Ishikawa (cell line): ENCODE measurements around the gene STXBP1.

Experiments used
- CEBPB ChIP-seq: IDR thresholded peaks from 2 replicates; pipeline ENCODE4 v1.6.1; 2012
- EGR1 ChIP-seq: IDR thresholded peaks from 2 replicates; pipeline ENCODE4 v1.6.1; 2012
- EP300 ChIP-seq: IDR thresholded peaks from 2 replicates; pipeline ENCODE4 v1.6.1; 2012; ENCODE audit warnings: borderline replicate concordance
- FOXM1 ChIP-seq: IDR thresholded peaks from 2 replicates; pipeline ENCODE4 v1.6.1; 2012; ENCODE audit warnings: low read depth, borderline replicate concordance
- RAD21 ChIP-seq: IDR thresholded peaks from 2 replicates; pipeline ENCODE4 v1.6.1; 2012; ENCODE audit warnings: low read depth
- TCF12 ChIP-seq: IDR thresholded peaks from 2 replicates; pipeline ENCODE4 v1.6.1; 2012; ENCODE audit warnings: low read depth
- TEAD4 ChIP-seq: IDR thresholded peaks from 2 replicates; pipeline ENCODE4 v1.6.1; 2012
- YY1 ChIP-seq: IDR thresholded peaks from 2 replicates; pipeline ENCODE4 v1.6.1; 2012; ENCODE audit warnings: low read depth
- TF ChIP-seq, protein P1 (sequence below): IDR thresholded peaks from 2 replicates; pipeline ENCODE4 v1.6.1; 2012; ENCODE audit warnings: low read depth, mild to moderate bottlenecking

DNA sequence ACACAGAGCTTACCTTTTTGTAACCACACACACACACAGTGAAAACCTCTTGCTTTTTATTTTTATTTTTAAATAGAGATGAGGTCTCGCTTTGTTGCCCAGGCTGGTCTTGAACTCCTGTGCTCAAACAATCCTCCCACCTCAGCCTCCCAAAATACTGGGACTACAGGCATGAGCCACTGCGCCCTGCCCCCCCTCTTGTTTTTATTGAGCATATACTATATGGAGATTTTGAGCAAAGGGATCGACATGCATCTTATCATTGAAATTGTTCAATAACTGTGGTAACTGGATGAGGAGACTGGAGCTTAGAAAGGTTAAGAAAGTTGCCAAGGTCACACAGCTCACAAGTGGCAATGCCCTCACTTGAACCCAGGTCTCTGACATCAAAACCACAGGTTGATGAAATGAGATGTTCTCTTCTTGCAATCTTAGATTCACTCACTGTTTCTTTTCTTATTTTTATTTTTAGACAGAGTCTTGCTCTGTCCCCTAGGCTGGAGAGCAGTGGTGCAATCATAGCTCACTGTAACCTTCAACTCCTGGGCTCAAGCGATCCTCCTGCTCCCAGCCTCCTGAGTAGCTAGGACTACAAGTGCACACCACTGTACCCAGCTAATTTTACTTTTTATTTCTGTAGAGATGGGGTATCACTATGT, 26.8 kb upstream of the STXBP1 start:
- TF ChIP-seq RAD21 (no peak), FOXM1 (no peak), EP300 (no peak), TCF12 (no peak), CEBPB (no peak), EGR1 (no peak), TEAD4 (no peak), YY1 (no peak)
- TF ChIP-seq, protein P1, sequence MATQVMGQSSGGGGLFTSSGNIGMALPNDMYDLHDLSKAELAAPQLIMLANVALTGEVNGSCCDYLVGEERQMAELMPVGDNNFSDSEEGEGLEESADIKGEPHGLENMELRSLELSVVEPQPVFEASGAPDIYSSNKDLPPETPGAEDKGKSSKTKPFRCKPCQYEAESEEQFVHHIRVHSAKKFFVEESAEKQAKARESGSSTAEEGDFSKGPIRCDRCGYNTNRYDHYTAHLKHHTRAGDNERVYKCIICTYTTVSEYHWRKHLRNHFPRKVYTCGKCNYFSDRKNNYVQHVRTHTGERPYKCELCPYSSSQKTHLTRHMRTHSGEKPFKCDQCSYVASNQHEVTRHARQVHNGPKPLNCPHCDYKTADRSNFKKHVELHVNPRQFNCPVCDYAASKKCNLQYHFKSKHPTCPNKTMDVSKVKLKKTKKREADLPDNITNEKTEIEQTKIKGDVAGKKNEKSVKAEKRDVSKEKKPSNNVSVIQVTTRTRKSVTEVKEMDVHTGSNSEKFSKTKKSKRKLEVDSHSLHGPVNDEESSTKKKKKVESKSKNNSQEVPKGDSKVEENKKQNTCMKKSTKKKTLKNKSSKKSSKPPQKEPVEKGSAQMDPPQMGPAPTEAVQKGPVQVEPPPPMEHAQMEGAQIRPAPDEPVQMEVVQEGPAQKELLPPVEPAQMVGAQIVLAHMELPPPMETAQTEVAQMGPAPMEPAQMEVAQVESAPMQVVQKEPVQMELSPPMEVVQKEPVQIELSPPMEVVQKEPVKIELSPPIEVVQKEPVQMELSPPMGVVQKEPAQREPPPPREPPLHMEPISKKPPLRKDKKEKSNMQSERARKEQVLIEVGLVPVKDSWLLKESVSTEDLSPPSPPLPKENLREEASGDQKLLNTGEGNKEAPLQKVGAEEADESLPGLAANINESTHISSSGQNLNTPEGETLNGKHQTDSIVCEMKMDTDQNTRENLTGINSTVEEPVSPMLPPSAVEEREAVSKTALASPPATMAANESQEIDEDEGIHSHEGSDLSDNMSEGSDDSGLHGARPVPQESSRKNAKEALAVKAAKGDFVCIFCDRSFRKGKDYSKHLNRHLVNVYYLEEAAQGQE, result no peak
